WERI-Rb-1 (cell line): ENCODE data around the gene TEX52.
A peak's percentile ranks its signal among the peaks of the same experiment; 100 is the strongest.

Experiments used
- DNase-seq: peaks from one replicate; pipeline ENCODE4 v3.0.0-alpha.2; 2020
- H3K27ac ChIP-seq: fragments of 250-450 bp; sonication (Bioruptor Pico); 2 replicates; pipeline ENCODE4 v1.5.1; 2020; ENCODE audit warnings: mild to moderate bottlenecking, moderate library complexity
- H3K27me3 ChIP-seq: fragments of 250-450 bp; sonication (Bioruptor Pico); 2 replicates; pipeline ENCODE4 v1.5.1; 2021; ENCODE audit warnings: mild to moderate bottlenecking, low read depth, moderate library complexity; ENCODE audit not compliant: insufficient read depth, severe bottlenecking
- H3K36me3 ChIP-seq: fragments of 250-450 bp; sonication (Bioruptor Pico); 2 replicates; pipeline ENCODE4 v1.5.1; 2020; ENCODE audit warnings: mild to moderate bottlenecking, moderate library complexity
- H3K4me3 ChIP-seq: 2 replicates; pipeline ENCODE4 v1.5.1; 2011; ENCODE audit warnings: low read depth, mild to moderate bottlenecking, control low read depth, low read length
- H3K9me3 ChIP-seq: fragments of 250-450 bp; sonication (Bioruptor Pico); 2 replicates; pipeline ENCODE4 v1.5.1; 2021; ENCODE audit warnings: mild to moderate bottlenecking, moderate library complexity; ENCODE audit not compliant: severe bottlenecking
- TF ChIP-seq, protein P1 (sequence below): IDR thresholded peaks from 2 replicates; pipeline ENCODE4 v1.5.1; 2011; ENCODE audit warnings: low read depth, mild to moderate bottlenecking, control low read depth, inconsistent platforms, low read length

Gene TEX52

DNA sequence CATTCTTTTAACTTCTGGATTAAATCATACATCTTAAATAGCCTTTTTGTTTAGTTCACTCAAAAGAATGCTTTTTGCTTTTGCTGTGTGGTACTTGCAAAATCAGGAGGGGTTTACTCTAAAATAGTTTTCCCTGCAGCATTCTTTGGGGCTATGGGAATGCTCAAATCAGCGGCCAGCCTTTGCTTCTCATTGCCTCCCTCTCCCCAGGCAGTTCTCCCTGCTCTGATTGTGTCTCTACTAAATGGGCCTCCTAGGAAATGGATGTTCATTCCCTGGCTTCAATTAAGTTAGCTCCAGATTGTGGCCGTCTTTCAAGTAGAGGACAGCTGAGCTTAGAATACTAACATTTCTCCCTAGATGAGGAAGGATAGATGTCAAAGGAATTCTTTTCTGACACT lies 38.2 kb upstream of the TEX52 start:
- Histone ChIP-seq H3K27me3 (no peaks in the 10 kb centered on the region), H3K36me3 (peaks cover 6% of the 10 kb centered on the region; the same call in 1 of the 2 replicates), H3K9me3 (no peaks in the 10 kb centered on the region), H3K27ac (no peak overlapping the region), H3K4me3 (no peak overlapping the region)
- TF ChIP-seq, protein P1, sequence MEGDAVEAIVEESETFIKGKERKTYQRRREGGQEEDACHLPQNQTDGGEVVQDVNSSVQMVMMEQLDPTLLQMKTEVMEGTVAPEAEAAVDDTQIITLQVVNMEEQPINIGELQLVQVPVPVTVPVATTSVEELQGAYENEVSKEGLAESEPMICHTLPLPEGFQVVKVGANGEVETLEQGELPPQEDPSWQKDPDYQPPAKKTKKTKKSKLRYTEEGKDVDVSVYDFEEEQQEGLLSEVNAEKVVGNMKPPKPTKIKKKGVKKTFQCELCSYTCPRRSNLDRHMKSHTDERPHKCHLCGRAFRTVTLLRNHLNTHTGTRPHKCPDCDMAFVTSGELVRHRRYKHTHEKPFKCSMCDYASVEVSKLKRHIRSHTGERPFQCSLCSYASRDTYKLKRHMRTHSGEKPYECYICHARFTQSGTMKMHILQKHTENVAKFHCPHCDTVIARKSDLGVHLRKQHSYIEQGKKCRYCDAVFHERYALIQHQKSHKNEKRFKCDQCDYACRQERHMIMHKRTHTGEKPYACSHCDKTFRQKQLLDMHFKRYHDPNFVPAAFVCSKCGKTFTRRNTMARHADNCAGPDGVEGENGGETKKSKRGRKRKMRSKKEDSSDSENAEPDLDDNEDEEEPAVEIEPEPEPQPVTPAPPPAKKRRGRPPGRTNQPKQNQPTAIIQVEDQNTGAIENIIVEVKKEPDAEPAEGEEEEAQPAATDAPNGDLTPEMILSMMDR: no peak
- DNase-seq: no peak

DNA sequence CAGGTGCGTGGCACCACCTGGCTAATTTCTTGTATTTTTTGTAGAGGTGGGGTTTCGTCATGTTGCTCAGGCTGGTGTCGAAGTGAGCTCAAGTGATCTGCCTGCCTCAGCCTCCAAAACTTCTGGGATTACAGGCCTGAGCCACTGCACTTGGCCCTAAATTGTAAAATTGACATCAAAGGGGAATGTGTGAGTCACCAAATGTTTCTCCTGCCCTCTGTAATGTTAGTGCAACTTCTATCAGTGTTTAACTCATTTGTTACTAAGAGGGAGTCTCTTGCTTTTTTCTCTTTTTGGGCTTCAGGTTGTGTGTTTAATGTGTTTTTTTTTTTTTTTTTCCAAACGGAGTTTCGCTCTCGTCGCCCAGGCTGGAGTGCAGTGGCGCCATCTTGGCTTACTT lies 36.2 kb upstream of the TEX52 start:
- no peak overlapping the region for H3K4me3 ChIP-seq
- H3K27ac ChIP-seq: no peak overlapping the region
- no peaks in the 10 kb centered on the region for H3K27me3 ChIP-seq
- H3K36me3 ChIP-seq: peaks cover 22% of the 10 kb centered on the region
- TF ChIP-seq, protein P1: no peak
- H3K9me3 ChIP-seq: no peaks in the 10 kb centered on the region
- DNase-seq: no peak

DNA sequence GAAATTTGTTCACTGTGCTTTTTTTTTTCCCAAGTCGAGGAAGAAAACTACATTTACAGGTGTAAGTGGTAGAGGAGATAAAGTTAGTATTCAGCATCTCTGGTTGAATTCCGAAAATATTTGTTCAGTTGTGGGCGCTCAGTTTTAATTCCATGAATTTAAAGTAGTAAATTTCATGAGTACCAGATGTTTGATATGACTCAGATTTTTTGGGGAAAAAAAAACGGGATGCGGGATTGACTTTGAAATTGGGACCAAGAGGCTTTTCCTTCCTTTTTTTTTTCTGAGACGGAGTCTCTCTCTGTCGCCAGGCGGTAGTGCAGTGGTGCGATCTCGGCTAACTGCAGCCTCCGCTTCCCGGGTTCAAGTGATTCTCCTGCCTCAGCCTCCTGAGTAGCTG lies 35.4 kb upstream of the TEX52 start:
- Histone ChIP-seq H3K27ac (no peak overlapping the region), H3K36me3 (peaks cover 27% of the 10 kb centered on the region), H3K9me3 (no peaks in the 10 kb centered on the region), H3K4me3 (no peak overlapping the region), H3K27me3 (no peaks in the 10 kb centered on the region)
- TF ChIP-seq, protein P1: no peak
- no peak for DNase-seq

DNA sequence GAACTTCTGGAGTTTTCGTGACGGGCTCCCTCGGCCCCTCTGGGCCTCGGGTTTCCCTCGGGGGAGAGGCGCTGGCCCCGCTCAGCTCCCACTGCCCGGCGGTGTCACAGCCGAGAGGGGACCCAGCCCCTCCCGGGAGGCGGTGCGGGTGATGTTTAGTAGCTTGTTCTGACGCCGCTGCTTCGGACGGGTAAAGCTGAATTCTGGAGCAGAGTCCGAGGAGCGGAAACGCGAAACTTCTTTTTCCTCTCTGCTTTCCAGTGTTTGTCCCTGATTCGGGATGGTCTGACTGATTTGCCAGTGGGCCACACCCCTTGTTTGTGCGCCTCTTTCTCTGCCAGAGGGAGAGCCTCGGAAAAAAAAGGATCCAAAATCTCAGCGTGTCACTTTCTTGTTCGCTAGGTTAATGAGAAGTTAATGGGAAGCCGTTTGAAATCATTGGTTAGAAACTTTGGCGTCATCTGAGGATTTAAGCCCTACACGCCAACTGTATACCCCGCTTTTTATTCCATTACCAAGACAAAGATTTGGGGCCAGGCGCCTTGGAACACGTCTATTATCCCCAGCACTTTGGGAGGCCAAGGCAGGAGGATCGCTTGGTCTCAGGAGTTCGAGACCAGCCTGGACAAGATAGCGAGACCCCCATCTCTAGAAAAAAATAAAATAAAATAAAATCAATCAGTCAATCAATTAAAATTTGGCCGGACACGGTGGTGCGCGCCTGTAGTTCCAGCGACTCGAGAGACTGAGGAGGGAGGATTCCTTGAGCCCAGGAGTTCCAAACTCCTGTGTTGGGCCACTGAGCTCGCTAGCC lies 34.6 kb upstream of the TEX52 start:
- Histone ChIP-seq H3K27ac (peak overlapping the region; percentile 87), H3K36me3 (peaks cover 32% of the 10 kb centered on the region)
- DNase-seq: peak; percentile 45

DNA sequence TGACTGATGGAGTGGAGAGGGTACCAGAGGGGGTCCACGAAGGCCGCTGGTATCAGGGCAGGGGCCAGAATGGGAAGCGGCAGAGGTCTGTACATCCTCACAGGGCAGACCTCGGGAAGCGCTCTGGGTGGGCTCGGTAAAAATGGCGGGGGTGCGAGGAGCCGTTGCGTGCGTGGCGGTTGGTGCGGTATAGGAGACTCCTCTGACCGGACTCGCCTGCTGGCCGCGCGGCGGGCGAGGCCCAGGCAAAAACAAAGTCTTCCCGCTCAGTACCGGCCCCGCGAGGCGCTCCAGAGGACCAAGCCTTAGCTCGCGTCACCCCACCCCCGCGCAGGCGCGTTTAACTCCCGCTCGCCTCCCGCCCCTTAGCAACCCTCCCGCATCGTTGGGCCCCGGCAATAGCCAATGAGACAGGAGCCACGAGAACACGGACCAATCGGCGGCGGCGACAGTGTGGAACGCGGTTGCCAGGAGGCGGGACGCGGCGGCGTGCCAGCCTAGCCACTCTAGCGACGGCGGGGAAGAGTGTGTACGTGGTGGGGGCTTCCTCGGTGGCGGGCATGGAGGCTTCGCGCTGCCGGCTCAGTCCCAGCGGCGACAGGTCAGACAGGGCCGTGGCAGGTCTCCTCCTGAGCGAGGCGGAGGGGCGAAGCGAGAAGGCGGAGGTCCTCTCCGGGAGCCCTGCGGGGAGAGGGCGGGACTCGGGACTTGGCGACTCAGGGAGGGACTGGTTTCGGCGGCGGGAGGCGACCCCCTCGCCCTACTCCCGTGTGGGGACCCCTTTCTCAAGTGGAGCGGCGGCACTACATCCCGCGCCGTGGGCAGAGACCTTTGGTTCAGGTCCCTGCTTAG lies 33.8 kb upstream of the TEX52 start, which contains the start of gene TULP3:
Gene TULP3 (plus strand): TSS at position 504 of the 852 bp plus-strand sequence. CDS start 57 bp downstream, at position 561.
- peak; percentile 99 for DNase-seq
- H3K27me3 ChIP-seq: no peaks in the 10 kb centered on the region
- H3K4me3 ChIP-seq: peak within 1 kb of the TSS; percentile 70
- no peaks in the 10 kb centered on the region for H3K9me3 ChIP-seq
- H3K36me3 ChIP-seq: peaks cover 40% of the 10 kb centered on the region
- TF ChIP-seq, protein P1: no peak
- peak within 1 kb of the TSS; percentile 87 for H3K27ac ChIP-seq

More for the DNA sequence above, 34.6 kb upstream of the TEX52 start:
- Histone ChIP-seq H3K9me3 (no peaks in the 10 kb centered on the region), H3K4me3 (peak overlapping the region; percentile 70), H3K27me3 (no peaks in the 10 kb centered on the region)
- TF ChIP-seq, protein P1: no peak
